Neural crest cell (in vitro differentiated cells): Measurements from ENCODE around the gene PSKH1. TPM values are rescaled to one million over a fixed set of nuclear protein-coding genes. Genes with fewer than 3 reads are reported as not detected.
A peak's percentile ranks its signal among the peaks of the same experiment; 100 is the strongest.

Experiments used
- DNase-seq: peaks from one replicate; pipeline ENCODE4 v3.0.0; 2021; ENCODE audit warnings: low read depth, mixed read lengths, low spot score
- H3K27ac Mint-ChIP-seq: one replicate; pipeline ENCODE4 v1.8.0; 2021; ENCODE audit warnings: mild to moderate bottlenecking, mixed read lengths; ENCODE audit not compliant: unreplicated experiment
- H3K27me3 Mint-ChIP-seq: 2 replicates; pipeline ENCODE4 v1.8.0; 2021; ENCODE audit warnings: low read depth, mild to moderate bottlenecking, mixed read lengths
- H3K36me3 Mint-ChIP-seq: 2 replicates; pipeline ENCODE4 v1.8.0; 2021; ENCODE audit warnings: low read depth, mild to moderate bottlenecking, mixed read lengths
- H3K4me1 Mint-ChIP-seq: 2 replicates; pipeline ENCODE4 v1.8.0; 2021; ENCODE audit warnings: mixed read lengths
- H3K4me3 Mint-ChIP-seq: one replicate; pipeline ENCODE4 v1.8.0; 2021; ENCODE audit warnings: mild to moderate bottlenecking, mixed read lengths
- H3K9me3 Mint-ChIP-seq: 2 replicates; pipeline ENCODE4 v1.8.0; 2021; ENCODE audit warnings: mixed read lengths
- CTCF ChIP-seq: fragments of 200-600 bp; sonication (generic); conservative IDR thresholded peaks from 2 replicates; pipeline ENCODE4 v1.5.0; 2021; ENCODE audit warnings: antibody characterized with exemption, mild to moderate bottlenecking
- long read RNA-seq: library from polyadenylated mRNA; unstranded; transcript quantifications from one replicate; pipeline ENCODE4 v2.0.0, GENCODE V29; 2020
- total RNA-seq: library from RNA; stranded (reverse); gene quantifications from 2 replicates; pipeline ENCODE4 v1.2.1, GENCODE V29; 2021

Gene PSKH1
- 39.0 and 41.5 TPM in 2 replicates for total RNA-seq
- long read RNA-seq, partial matches to known transcripts, result 0 of 2 reads
- long read RNA-seq, other reads (novel, unspliced or antisense), result 1 of 2 reads

DNA sequence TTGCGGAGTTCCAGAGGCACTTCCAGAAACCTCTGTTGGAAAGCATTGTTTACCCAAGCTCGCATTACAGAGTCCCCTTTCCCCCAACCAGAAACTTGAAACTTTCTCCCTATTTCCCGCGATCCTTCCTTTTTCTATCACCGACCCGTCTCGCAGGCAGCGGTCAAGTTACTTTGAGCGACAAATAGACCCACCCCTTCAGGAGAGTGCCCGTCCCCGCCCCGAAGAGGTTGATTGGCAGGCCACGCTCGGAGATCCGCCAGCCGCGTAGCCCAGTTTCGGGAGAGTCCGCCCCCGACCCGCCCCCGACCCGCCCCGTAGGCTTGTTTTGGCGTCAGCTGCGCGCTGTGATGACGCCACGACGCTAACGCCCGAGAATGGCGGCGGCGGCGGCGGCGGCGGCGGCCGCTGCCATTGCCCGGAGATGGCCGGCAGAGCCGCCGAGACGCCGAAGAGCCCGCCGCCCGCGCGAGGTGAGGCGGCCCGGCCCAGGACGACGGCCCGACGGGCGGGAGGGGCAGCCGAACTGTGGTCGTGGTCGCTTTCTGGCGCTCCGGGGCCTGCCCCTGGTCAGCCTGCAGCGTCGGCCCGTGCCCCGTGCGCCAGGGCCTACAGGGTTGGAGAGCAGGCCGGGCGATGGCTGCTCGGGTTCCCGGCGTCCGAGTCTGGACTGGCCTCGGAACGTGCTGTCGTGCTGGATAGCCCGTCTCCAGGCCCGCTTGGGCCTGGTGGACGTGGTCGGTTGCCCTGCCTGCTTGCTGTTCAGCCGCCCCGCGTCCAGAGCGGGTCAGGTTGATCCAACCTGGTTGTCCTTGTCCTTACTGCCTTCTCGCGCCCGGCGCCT is at the start of gene PSKH1:
Gene PSKH1, plus strand, starts transcription at position 356 of the 844 bp plus-strand sequence. CDS start 15,496 bp downstream, outside the sequence.
- Mint-ChIP-seq H3K9me3 (no peaks in the 10 kb centered on the region), H3K27ac (peak within 1 kb of the TSS; percentile 99), H3K4me1 (peaks cover 33% of the 10 kb centered on the region), H3K36me3 (no peaks in the 10 kb centered on the region), H3K27me3 (no peaks in the 10 kb centered on the region), H3K4me3 (peak within 1 kb of the TSS; percentile 96)
- DNase-seq, result peak; percentile 86
- no peak for TF ChIP-seq CTCF

DNA sequence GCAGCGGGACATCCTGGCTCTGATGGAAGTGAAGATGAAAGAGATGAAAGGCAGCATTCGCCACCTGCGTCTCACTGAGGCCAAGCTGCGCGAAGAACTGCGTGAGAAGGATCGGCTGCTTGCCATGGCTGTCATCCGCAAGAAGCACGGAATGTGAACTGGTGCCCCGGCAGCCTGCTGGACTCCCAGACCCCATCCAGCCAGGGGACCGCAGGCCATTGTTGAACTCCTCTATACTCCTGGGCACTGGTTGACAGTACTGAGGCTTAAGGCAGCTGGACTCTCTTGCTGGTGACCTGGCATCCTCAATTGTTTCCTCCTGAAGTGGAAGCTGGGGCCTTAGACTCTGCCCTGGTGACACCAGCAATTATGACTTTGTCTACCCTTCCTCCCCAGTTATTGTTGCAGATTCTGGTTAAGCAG is 49.7 kb upstream of the PSKH1 start:
- no peaks in the 10 kb centered on the region for H3K36me3 Mint-ChIP-seq
- peak overlapping the region; percentile 89 for H3K27ac Mint-ChIP-seq
- H3K27me3 Mint-ChIP-seq, result no peaks in the 10 kb centered on the region
- no peaks in the 10 kb centered on the region for H3K9me3 Mint-ChIP-seq
- H3K4me3 Mint-ChIP-seq, result peak overlapping the region; percentile 88
- DNase-seq, result peak; percentile 12
- peaks cover 50% of the 10 kb centered on the region for H3K4me1 Mint-ChIP-seq
- TF ChIP-seq CTCF, result peak; percentile 15

- Mint-ChIP-seq H3K9me3 (no peaks in the 10 kb centered on the region), H3K4me3 (peak overlapping the region; percentile 88), H3K4me1 (peaks cover 54% of the 10 kb centered on the region), H3K27me3 (no peaks in the 10 kb centered on the region), H3K27ac (peak overlapping the region; percentile 29), H3K36me3 (no peaks in the 10 kb centered on the region)
- TF ChIP-seq CTCF, result no peak
- no peak for DNase-seq
These were observed 48.6 kb upstream of the PSKH1 start for GRCh38 chr16:67844497-67844896.

DNA sequence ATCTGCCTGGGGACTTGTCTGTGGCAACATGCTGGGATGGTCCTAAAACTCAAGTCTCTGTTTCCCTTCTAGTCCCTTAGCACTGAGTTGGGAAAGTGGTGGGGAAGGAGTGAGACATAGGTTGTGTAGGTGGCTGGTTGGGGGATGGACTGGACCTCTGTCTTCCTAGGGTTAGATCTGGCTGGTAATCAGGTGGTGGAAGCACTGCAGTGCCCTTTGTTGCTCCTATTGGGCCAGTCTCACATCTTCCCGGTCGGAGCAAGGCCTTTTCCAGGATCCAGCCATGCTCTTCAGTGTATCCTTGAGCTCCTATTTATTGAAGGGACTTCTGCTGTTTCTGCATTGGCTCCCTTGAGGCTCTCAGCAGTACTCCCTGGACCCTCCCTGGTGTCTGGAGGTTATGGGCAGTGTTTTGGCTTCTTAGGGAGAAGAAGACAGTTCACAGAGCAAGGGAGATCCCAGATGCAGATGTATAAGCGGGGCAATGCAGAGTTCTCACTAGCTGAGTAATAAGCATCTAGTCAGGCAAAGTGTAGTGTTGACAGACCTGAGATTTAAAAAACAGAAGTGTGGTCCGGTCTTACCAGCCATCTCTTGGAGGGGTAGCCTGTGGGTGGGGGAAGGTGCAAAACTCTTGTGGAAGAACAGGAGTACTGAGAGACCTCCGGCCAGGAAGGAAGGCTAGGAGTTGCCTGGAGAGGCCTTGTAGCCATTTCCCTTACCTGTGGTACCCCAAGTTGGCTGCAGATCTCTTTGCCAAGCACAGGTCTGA is 47.6 kb upstream of the PSKH1 start:
- DNase-seq, result no peak
- Mint-ChIP-seq H3K4me3 (peak overlapping the region; percentile 88), H3K27me3 (no peaks in the 10 kb centered on the region), H3K27ac (peak overlapping the region; percentile 94), H3K4me1 (peaks cover 54% of the 10 kb centered on the region), H3K9me3 (no peaks in the 10 kb centered on the region), H3K36me3 (no peaks in the 10 kb centered on the region)
- no peak for TF ChIP-seq CTCF

DNA sequence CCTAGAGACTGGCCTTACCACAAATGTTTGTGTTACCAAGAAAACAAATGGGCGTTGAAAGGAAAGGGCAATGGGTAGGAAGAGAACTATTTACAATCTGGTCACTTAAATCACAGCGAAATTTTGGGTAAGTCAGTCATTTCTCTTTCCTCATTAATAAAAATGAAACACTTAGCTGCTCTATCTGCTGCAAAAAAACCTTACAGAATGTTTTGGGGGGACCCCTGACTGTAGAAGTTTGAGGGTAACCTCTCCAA is 47.1 kb upstream of the PSKH1 start:
- no peaks in the 10 kb centered on the region for H3K9me3 Mint-ChIP-seq
- no peak for TF ChIP-seq CTCF
- peaks cover 54% of the 10 kb centered on the region for H3K4me1 Mint-ChIP-seq
- peak overlapping the region; percentile 94 for H3K27ac Mint-ChIP-seq
- no peaks in the 10 kb centered on the region for H3K36me3 Mint-ChIP-seq
- H3K4me3 Mint-ChIP-seq, result peak overlapping the region; percentile 88
- no peaks in the 10 kb centered on the region for H3K27me3 Mint-ChIP-seq
- no peak for DNase-seq
